Hepatocyte (in vitro differentiated cells): ENCODE measurements around the gene HSPA8. TPM values are rescaled to one million over a fixed set of nuclear protein-coding genes. Genes with fewer than 3 reads are reported as not detected.
"Not testable (repeated sequence)": the region's sequence is repeated elsewhere in the genome, so short reads cannot be mapped to it uniquely, and the experiment has no call there.

Experiments
- DNase-seq: peaks from one replicate; pipeline ENCODE4 v3.0.0-alpha.2; 2016; ENCODE audit warnings: low spot score
- H2AFZ ChIP-seq: fragments of 200-600 bp; sonication (generic); 2 replicates; pipeline ENCODE4 v1.6.0; 2016; ENCODE audit warnings: antibody characterized with exemption, mild to moderate bottlenecking
- H3K27ac ChIP-seq: fragments of 200-600 bp; sonication (generic); 2 replicates; pipeline ENCODE4 v1.5.1; 2016; ENCODE audit warnings: mild to moderate bottlenecking
- H3K27me3 ChIP-seq: fragments of 200-600 bp; sonication (generic); 2 replicates; pipeline ENCODE4 v1.6.1; 2016
- H3K36me3 ChIP-seq: fragments of 200-600 bp; sonication (generic); replicated peaks from 2 replicates; pipeline ENCODE4 v1.5.1; 2016; ENCODE audit warnings: low read depth; ENCODE audit not compliant: insufficient read depth
- H3K4me1 ChIP-seq: fragments of 200-600 bp; sonication (generic); 2 replicates; pipeline ENCODE4 v1.5.1; 2016; ENCODE audit warnings: mild to moderate bottlenecking, moderate library complexity; ENCODE audit not compliant: insufficient read depth
- H3K4me2 ChIP-seq: fragments of 200-600 bp; sonication (generic); 2 replicates; pipeline ENCODE4 v1.6.0; 2016
- H3K4me3 ChIP-seq: fragments of 200-600 bp; sonication (generic); 2 replicates; pipeline ENCODE4 v1.5.1; 2016; ENCODE audit warnings: mild to moderate bottlenecking
- H3K79me2 ChIP-seq: fragments of 200-600 bp; sonication (generic); 2 replicates; pipeline ENCODE4 v1.6.0; 2017; ENCODE audit warnings: mild to moderate bottlenecking
- H3K9me2 ChIP-seq: fragments of 200-600 bp; sonication (generic); replicated peaks from 2 replicates; pipeline ENCODE4 v1.6.0; 2017; ENCODE audit warnings: mild to moderate bottlenecking; ENCODE audit not compliant: insufficient read depth
- H3K9me3 ChIP-seq: fragments of 200-600 bp; sonication (generic); 2 replicates; pipeline ENCODE4 v1.5.1; 2016; ENCODE audit warnings: low read depth, mild to moderate bottlenecking
- H4K20me1 ChIP-seq: fragments of 200-600 bp; sonication (generic); 2 replicates; pipeline ENCODE4 v1.6.0; 2016; ENCODE audit warnings: mild to moderate bottlenecking; ENCODE audit not compliant: insufficient read depth, poor library complexity, severe bottlenecking
- EZH2 ChIP-seq: fragments of 200-600 bp; sonication (generic); IDR thresholded peaks from 2 replicates; pipeline ENCODE4 v1.6.1; 2016; ENCODE audit warnings: antibody characterized with exemption, mild to moderate bottlenecking, borderline replicate concordance
- EZH2phosphoT487 ChIP-seq: fragments of 200-600 bp; sonication (generic); IDR thresholded peaks from one replicate; pipeline ENCODE4 v1.6.1; 2018; ENCODE audit warnings: antibody characterized with exemption, mild to moderate bottlenecking, low read depth, moderate library complexity; ENCODE audit not compliant: unreplicated experiment, severe bottlenecking
- WGBS: methylation state at CpG from one replicate; pipeline ENCODE4 v1.1.6; 2016; ENCODE audit warnings: low lambda C conversion rate; ENCODE audit errors: missing lambda C conversion rate; 5-methylcytosine and 5-hydroxymethylcytosine counted together
- polyA plus RNA-seq: library from polyadenylated mRNA; unstranded; fragments of >200 nt; fragmentation: Nextera tagmentation; extraction: Ambion mirVana; gene quantifications from 2 replicates; pipeline ENCODE4 v1.2.1, GENCODE V29; 2016
- total RNA-seq: library from RNA; depleted of rRNA; stranded (reverse); fragments of >200 nt; gene quantifications from 2 replicates; pipeline ENCODE4 v1.2.3, GENCODE V29; 2014
- TF ChIP-seq, protein P1 (sequence below): fragments of 200-600 bp; sonication (generic); IDR thresholded peaks from 2 replicates; pipeline ENCODE4 v1.5.1; 2016; ENCODE audit warnings: antibody characterized with exemption, mild to moderate bottlenecking; ENCODE audit not compliant: poor library complexity

Gene HSPA8
- total and polyA plus RNA-seq, 2 experiments from 2014 or later = 669 to 1,636 TPM

- 98% methylated on average over 5 of the region's 5 CpGs for WGBS
- not testable (repeated sequence) for DNase-seq, H3K27ac ChIP-seq, H3K4me1 ChIP-seq, H4K20me1 ChIP-seq, H3K4me2 ChIP-seq, H3K4me3 ChIP-seq, H3K9me3 ChIP-seq, H3K36me3 ChIP-seq, H3K27me3 ChIP-seq, H2AFZ ChIP-seq, H3K9me2 ChIP-seq, H3K79me2 ChIP-seq
Observed at GRCh38 chr11:123087657-123088056, 25.7 kb upstream of the HSPA8 start.

DNA sequence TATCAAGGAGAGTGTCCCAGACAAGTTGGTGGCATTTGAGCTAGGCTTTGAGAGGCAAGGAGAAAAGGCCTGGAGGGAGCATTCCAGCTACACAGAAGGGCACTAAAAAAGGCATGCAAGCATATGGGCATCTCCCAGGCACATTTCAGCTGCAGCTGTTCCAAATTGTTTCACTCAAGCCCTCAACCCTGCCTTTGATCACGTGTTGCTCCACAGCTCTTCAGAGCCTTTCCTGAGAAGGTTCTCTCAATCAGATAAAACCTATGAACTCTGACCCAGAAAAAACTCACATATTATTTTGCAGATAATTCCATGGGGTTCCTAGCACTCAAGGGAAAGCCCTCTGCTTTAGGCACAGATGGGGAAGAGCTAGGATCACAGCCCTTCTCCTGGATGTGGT, 24.4 kb upstream of the HSPA8 start:
- no peak overlapping the region for H3K4me2 ChIP-seq
- no peak overlapping the region for H2AFZ ChIP-seq
- no peaks in the 10 kb centered on the region for H3K27me3 ChIP-seq
- no peak overlapping the region for H3K27ac ChIP-seq
- no peaks in the 10 kb centered on the region for H3K79me2 ChIP-seq
- peaks cover 4% of the 10 kb centered on the region for H3K4me1 ChIP-seq
- no peaks in the 10 kb centered on the region for H3K9me2 ChIP-seq
- TF ChIP-seq, protein P1, sequence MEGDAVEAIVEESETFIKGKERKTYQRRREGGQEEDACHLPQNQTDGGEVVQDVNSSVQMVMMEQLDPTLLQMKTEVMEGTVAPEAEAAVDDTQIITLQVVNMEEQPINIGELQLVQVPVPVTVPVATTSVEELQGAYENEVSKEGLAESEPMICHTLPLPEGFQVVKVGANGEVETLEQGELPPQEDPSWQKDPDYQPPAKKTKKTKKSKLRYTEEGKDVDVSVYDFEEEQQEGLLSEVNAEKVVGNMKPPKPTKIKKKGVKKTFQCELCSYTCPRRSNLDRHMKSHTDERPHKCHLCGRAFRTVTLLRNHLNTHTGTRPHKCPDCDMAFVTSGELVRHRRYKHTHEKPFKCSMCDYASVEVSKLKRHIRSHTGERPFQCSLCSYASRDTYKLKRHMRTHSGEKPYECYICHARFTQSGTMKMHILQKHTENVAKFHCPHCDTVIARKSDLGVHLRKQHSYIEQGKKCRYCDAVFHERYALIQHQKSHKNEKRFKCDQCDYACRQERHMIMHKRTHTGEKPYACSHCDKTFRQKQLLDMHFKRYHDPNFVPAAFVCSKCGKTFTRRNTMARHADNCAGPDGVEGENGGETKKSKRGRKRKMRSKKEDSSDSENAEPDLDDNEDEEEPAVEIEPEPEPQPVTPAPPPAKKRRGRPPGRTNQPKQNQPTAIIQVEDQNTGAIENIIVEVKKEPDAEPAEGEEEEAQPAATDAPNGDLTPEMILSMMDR = no peak
- TF ChIP-seq EZH2phosphoT487 = no peak
- TF ChIP-seq EZH2 = no peak
- no peaks in the 10 kb centered on the region for H4K20me1 ChIP-seq
- no peaks in the 10 kb centered on the region for H3K9me3 ChIP-seq
- WGBS = 35% methylated on average over 1 of the region's 1 CpG
- no peaks in the 10 kb centered on the region for H3K36me3 ChIP-seq
- no peak for DNase-seq
- no peak overlapping the region for H3K4me3 ChIP-seq

DNA sequence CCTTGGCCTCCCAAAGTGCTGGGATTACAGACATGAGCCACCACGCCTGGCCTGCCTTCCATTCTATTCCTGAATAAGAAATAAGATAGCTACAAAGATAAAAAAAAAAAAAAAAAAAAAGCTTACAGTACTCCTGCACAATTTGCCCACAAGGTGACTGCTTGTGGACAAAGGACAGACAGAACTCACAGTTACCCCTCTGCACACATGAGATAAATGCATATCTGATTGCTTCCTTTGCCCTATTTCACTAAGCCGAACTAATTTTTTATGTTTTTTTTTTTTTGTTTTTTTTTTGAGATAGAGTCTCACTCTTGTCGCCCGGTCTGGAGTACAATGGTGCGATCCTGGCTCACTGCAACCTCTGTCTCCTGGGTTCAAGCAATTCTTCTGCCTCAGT, 23.6 kb upstream of the HSPA8 start:
- Histone ChIP-seq H3K36me3 (no peaks in the 10 kb centered on the region), H2AFZ (no peak overlapping the region), H3K79me2 (no peaks in the 10 kb centered on the region), H3K27me3 (no peaks in the 10 kb centered on the region), H3K4me1 (peaks cover 4% of the 10 kb centered on the region), H4K20me1 (no peaks in the 10 kb centered on the region), H3K27ac (no peak overlapping the region), H3K9me3 (no peaks in the 10 kb centered on the region), H3K4me2 (no peak overlapping the region), H3K9me2 (no peaks in the 10 kb centered on the region), H3K4me3 (no peak overlapping the region)
- WGBS = 92% methylated on average over 5 of the region's 5 CpGs
- TF ChIP-seq EZH2 (no peak), EZH2phosphoT487 (no peak)
- TF ChIP-seq, protein P1 = no peak
- DNase-seq = no peak

DNA sequence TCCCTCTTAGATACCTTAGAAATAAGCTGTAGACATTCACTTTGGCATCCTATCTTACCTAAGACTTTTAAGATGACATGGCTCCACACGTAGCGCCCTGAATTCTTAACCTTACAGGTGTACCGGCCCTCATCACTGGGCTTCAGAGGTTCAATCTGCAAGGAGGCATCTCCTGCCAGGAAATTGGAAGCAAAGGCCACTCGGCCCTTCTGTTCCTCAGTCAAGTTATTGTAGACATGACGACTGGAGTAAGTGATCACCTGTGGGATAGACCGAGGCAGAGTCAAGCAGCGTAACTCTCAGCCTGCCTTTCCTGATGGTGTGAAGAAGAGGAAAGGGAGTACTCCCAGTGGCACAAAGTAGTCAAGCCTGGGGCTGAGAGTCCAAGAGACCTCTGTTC, 22.5 kb upstream of the HSPA8 start:
- H3K4me3 ChIP-seq = no peak overlapping the region
- H3K9me3 ChIP-seq = no peaks in the 10 kb centered on the region
- no peaks in the 10 kb centered on the region for H3K27me3 ChIP-seq
- no peaks in the 10 kb centered on the region for H4K20me1 ChIP-seq
- no peak overlapping the region for H3K4me2 ChIP-seq
- no peaks in the 10 kb centered on the region for H3K9me2 ChIP-seq
- WGBS = 98% methylated on average over 7 of the region's 7 CpGs
- TF ChIP-seq EZH2phosphoT487 (no peak), EZH2 (no peak)
- H3K79me2 ChIP-seq = no peaks in the 10 kb centered on the region
- H3K27ac ChIP-seq = no peak overlapping the region
- H3K4me1 ChIP-seq = peaks cover 4% of the 10 kb centered on the region
- no peak for DNase-seq
- H3K36me3 ChIP-seq = no peaks in the 10 kb centered on the region
- H2AFZ ChIP-seq = no peak overlapping the region
